Measurements from ENCODE around the gene ZKSCAN8. TPM values are rescaled to one million over a fixed set of nuclear protein-coding genes. Genes with fewer than 3 reads are reported as not detected.

Gene ZKSCAN8
- total RNA-seq, 1 donor from 2014 or later, result 51.7 TPM

- Mint-ChIP-seq H3K4me1 (peaks cover 15% of the 10 kb centered on the region), H3K4me3 (peak overlapping the region; percentile 69)
- DNase-seq (ENCODE audit: low spot score in 2 of 2, unreplicated experiment in 2 of 2), result no peak
Measured at GRCh38 chr6:28206928-28207509, 65.3 kb downstream of the ZKSCAN8 start.

GRCh38 chr6:28207510-28208110, 65.9 kb downstream of the ZKSCAN8 start:
- H3K4me3 Mint-ChIP-seq, result peak overlapping the region; percentile 69
- peaks cover 20% of the 10 kb centered on the region for H3K4me1 Mint-ChIP-seq
- DNase-seq (ENCODE audit: low spot score in 2 of 2, unreplicated experiment in 2 of 2), result peak in 1 of 2 experiments; percentile 56
- H3K27me3 Mint-ChIP-seq (ENCODE audit: low read depth), result peaks cover 92% of the 10 kb centered on the region
- no peak for TF ChIP-seq CTCF (IDR thresholded peaks at IDR 0.05; ENCODE audit: unreplicated experiment)
- no peaks in the 10 kb centered on the region for H3K36me3 Mint-ChIP-seq
- peaks cover 12% of the 10 kb centered on the region for H3K9me3 Mint-ChIP-seq
- no peak overlapping the region for H3K27ac Mint-ChIP-seq

More at GRCh38 chr6:28206928-28207509, 65.3 kb downstream of the ZKSCAN8 start:
- Mint-ChIP-seq H3K27me3 (ENCODE audit: low read depth) (peaks cover 91% of the 10 kb centered on the region), H3K9me3 (peaks cover 12% of the 10 kb centered on the region), H3K27ac (no peak overlapping the region), H3K36me3 (no peaks in the 10 kb centered on the region)
- no peak for TF ChIP-seq CTCF (IDR thresholded peaks at IDR 0.05; ENCODE audit: unreplicated experiment)

- Mint-ChIP-seq H3K27ac (no peak overlapping the region), H3K9me3 (peaks cover 11% of the 10 kb centered on the region), H3K27me3 (ENCODE audit: low read depth) (peaks cover 97% of the 10 kb centered on the region), H3K36me3 (no peaks in the 10 kb centered on the region), H3K4me1 (peaks cover 20% of the 10 kb centered on the region), H3K4me3 (peak overlapping the region; percentile 69)
- no peak for DNase-seq (ENCODE audit: low spot score in 2 of 2, unreplicated experiment in 2 of 2)
- no peak for TF ChIP-seq CTCF (IDR thresholded peaks at IDR 0.05; ENCODE audit: unreplicated experiment)
Measured at GRCh38 chr6:28208111-28208659, 66.5 kb downstream of the ZKSCAN8 start.

Other genes with a start within 250 kb of the ZKSCAN8 start
- not detected in 3 replicates for gene OR2B2, start 229.5 kb upstream of the ZKSCAN8 start, total RNA-seq
- gene OR2B6, start 184.6 kb upstream of the ZKSCAN8 start, total RNA-seq, result not detected in 3 replicates
- gene ZNF165, start 61.3 kb upstream of the ZKSCAN8 start, total RNA-seq, result 3.7 to 4.6 TPM (median 4.0 TPM) in 3 replicates
- 9.1 to 11.7 TPM (median 11.3 TPM) in 3 replicates for gene ZSCAN16, start 17.3 kb upstream of the ZKSCAN8 start, total RNA-seq
- gene ZSCAN9, start 83.4 kb downstream of the ZKSCAN8 start, total RNA-seq, result 25.5 to 29.6 TPM (median 27.9 TPM) in 3 replicates
- gene ZKSCAN4, start 110.4 kb downstream of the ZKSCAN8 start, total RNA-seq, result 5.8 to 6.8 TPM (median 6.8 TPM) in 3 replicates
- not detected in 3 replicates for gene NKAPL, start 117.4 kb downstream of the ZKSCAN8 start, total RNA-seq
- gene ZSCAN26, start 125.3 kb downstream of the ZKSCAN8 start, total RNA-seq, result 26.6 to 29.2 TPM (median 26.9 TPM) in 3 replicates
- gene PGBD1, start 139.7 kb downstream of the ZKSCAN8 start, total RNA-seq, result 8.9 to 9.4 TPM (median 9.2 TPM) in 3 replicates
- 5.8 to 8.8 TPM (median 6.0 TPM) in 3 replicates for gene ZSCAN31, start 194.3 kb downstream of the ZKSCAN8 start, total RNA-seq
- 11.2 to 12.9 TPM (median 12.1 TPM) in 3 replicates for gene ZKSCAN3, start 208.1 kb downstream of the ZKSCAN8 start, total RNA-seq

Measured in mesothelial cell of epicardium (in vitro differentiated cells).